GM23248 (cell line): ENCODE results near the gene MADCAM1. TPM values are rescaled to one million over a fixed set of nuclear protein-coding genes. Genes with fewer than 3 reads are reported as not detected.

Experiments
- DNase-seq: peaks from one replicate; pipeline ENCODE4 v3.0.0-alpha.2; 2015
- H2AFZ ChIP-seq: fragments of 200-600 bp; sonication (generic); 2 replicates; pipeline ENCODE4 v1.6.1; 2016; ENCODE audit warnings: antibody characterized with exemption
- H3F3A ChIP-seq: fragments of 200-600 bp; sonication (generic); 2 replicates; pipeline ENCODE4 v1.6.1; 2016; ENCODE audit warnings: mild to moderate bottlenecking, antibody characterized with exemption, mixed run types; ENCODE audit not compliant: insufficient read depth
- H3K27ac ChIP-seq: fragments of 200-600 bp; sonication (generic); 2 replicates; pipeline ENCODE4 v1.5.1; 2016; ENCODE audit warnings: mild to moderate bottlenecking
- H3K27me3 ChIP-seq: fragments of 200-600 bp; sonication (generic); replicated peaks from 2 replicates; pipeline ENCODE4 v1.6.1; 2016; ENCODE audit warnings: mild to moderate bottlenecking; ENCODE audit not compliant: insufficient read depth
- H3K36me3 ChIP-seq: fragments of 200-600 bp; sonication (generic); 2 replicates; pipeline ENCODE4 v1.6.1; 2016; ENCODE audit warnings: low read depth, mild to moderate bottlenecking
- H3K4me1 ChIP-seq: fragments of 200-600 bp; sonication (generic); 2 replicates; pipeline ENCODE4 v1.6.1; 2016; ENCODE audit warnings: mild to moderate bottlenecking; ENCODE audit not compliant: insufficient read depth
- H3K4me2 ChIP-seq: fragments of 200-600 bp; sonication (generic); one replicate; pipeline ENCODE4 v1.6.1; 2016; ENCODE audit warnings: mild to moderate bottlenecking; ENCODE audit not compliant: unreplicated experiment
- H3K4me3 ChIP-seq: fragments of 200-600 bp; sonication (generic); 2 replicates; pipeline ENCODE4 v1.5.1; 2016; ENCODE audit warnings: mild to moderate bottlenecking
- H3K79me2 ChIP-seq: fragments of 200-600 bp; sonication (generic); 2 replicates; pipeline ENCODE4 v1.6.1; 2016; ENCODE audit warnings: mild to moderate bottlenecking; ENCODE audit not compliant: insufficient read depth
- H3K9ac ChIP-seq: fragments of 200-600 bp; sonication (generic); 2 replicates; pipeline ENCODE4 v1.6.1; 2016; ENCODE audit warnings: mild to moderate bottlenecking
- H3K9me2 ChIP-seq: fragments of 200-600 bp; sonication (generic); 2 replicates; pipeline ENCODE4 v1.6.1; 2016; ENCODE audit warnings: mixed run types, mild to moderate bottlenecking, moderate library complexity; ENCODE audit not compliant: insufficient read depth
- H3K9me3 ChIP-seq: fragments of 200-600 bp; sonication (generic); one replicate; pipeline ENCODE4 v1.6.1; 2017; ENCODE audit warnings: low read depth
- H4K20me1 ChIP-seq: fragments of 200-600 bp; sonication (generic); 2 replicates; pipeline ENCODE4 v1.6.0; 2016; ENCODE audit not compliant: insufficient read depth
- EZH2 ChIP-seq: fragments of 200-600 bp; sonication (generic); IDR thresholded peaks from 2 replicates; pipeline ENCODE4 v1.6.1; 2018; ENCODE audit warnings: antibody characterized with exemption, mild to moderate bottlenecking; ENCODE audit not compliant: insufficient read depth, poor library complexity, severe bottlenecking
- EZH2phosphoT487 ChIP-seq: fragments of 200-600 bp; sonication (generic); IDR thresholded peaks from 2 replicates; pipeline ENCODE4 v1.6.1; 2018; ENCODE audit warnings: antibody characterized with exemption, moderate library complexity, mild to moderate bottlenecking, low read depth; ENCODE audit not compliant: insufficient read depth
- WGBS, 2 experiments: methylation state at CpG; one replicate each; pipeline ENCODE4 v1.1.6; 2015 to 2017; ENCODE audit warnings: low lambda C conversion rate in 2 of 2, low coverage in 1 of 2; ENCODE audit errors: missing lambda C conversion rate in 2 of 2; 5-methylcytosine and 5-hydroxymethylcytosine counted together
- in situ Hi-C: fragments of 300-500 bp; cut with MboI; formaldehyde crosslinking; loops from 2 replicates; pipeline ENCODE4 v1.15.0; 2020
- polyA plus RNA-seq: library from polyadenylated mRNA; unstranded; fragments of >200 nt; fragmentation: Nextera tagmentation; extraction: Ambion mirVana; gene quantifications from 2 replicates; pipeline ENCODE4 v1.2.1, GENCODE V29; 2016
- total RNA-seq: library from RNA; depleted of rRNA; stranded (reverse); fragments of >200 nt; shearing (Covaris generic); gene quantifications from 2 replicates; pipeline ENCODE4 v1.2.3, GENCODE V29; 2014

MADCAM1 gene
- total and polyA plus RNA-seq, 2 experiments from 2014 or later: 0.38 to 0.54 TPM

- Histone ChIP-seq H3K27ac (no peak overlapping the region), H3K36me3 (no peaks in the 10 kb centered on the region; the same call in 1 of the 2 replicates), H3K4me3 (no peak overlapping the region), H3K4me2 (no peak overlapping the region), H3K9me2 (no peaks in the 10 kb centered on the region), H3K27me3 (no peaks in the 10 kb centered on the region), H3K9me3 (no peaks in the 10 kb centered on the region), H2AFZ (no peak overlapping the region), H3K9ac (no peak overlapping the region), H3F3A (no peaks in the 10 kb centered on the region), H3K4me1 (peaks cover 7% of the 10 kb centered on the region), H3K79me2 (peaks cover 56% of the 10 kb centered on the region), H4K20me1 (no peaks in the 10 kb centered on the region)
- in situ Hi-C loops: no loop called here
- WGBS, 2 experiments: 90 to 91% methylated on average over 26 to 43 of the region's 55 CpGs
- no peak for DNase-seq
- TF ChIP-seq EZH2 (no peak), EZH2phosphoT487 (no peak)
Observed at GRCh38 chr19:536031-536880, 40.0 kb downstream of the MADCAM1 start.

- Histone ChIP-seq H3K4me3 (no peak overlapping the region), H3K4me1 (peaks cover 7% of the 10 kb centered on the region), H2AFZ (no peak overlapping the region), H3K36me3 (no peaks in the 10 kb centered on the region; the same call in 1 of the 2 replicates), H3K9ac (no peak overlapping the region), H3F3A (no peaks in the 10 kb centered on the region), H3K27ac (no peak overlapping the region), H4K20me1 (no peaks in the 10 kb centered on the region), H3K79me2 (peaks cover 53% of the 10 kb centered on the region), H3K27me3 (no peaks in the 10 kb centered on the region), H3K4me2 (no peak overlapping the region), H3K9me2 (no peaks in the 10 kb centered on the region), H3K9me3 (no peaks in the 10 kb centered on the region)
- DNase-seq: no peak
- TF ChIP-seq EZH2phosphoT487 (no peak), EZH2 (no peak)
- in situ Hi-C loops: no loop called here
- WGBS, 2 experiments: 93 to 96% methylated on average over 15 to 23 of the region's 26 CpGs
Observed at GRCh38 chr19:536881-537404, 40.7 kb downstream of the MADCAM1 start.

- peaks cover 3% of the 10 kb centered on the region for H3K4me1 ChIP-seq
- H3K4me2 ChIP-seq: no peak overlapping the region
- no peak overlapping the region for H3K4me3 ChIP-seq
- H4K20me1 ChIP-seq: no peaks in the 10 kb centered on the region
- H3K27me3 ChIP-seq: no peaks in the 10 kb centered on the region
- H2AFZ ChIP-seq: no peak overlapping the region
- H3K79me2 ChIP-seq: peaks cover 34% of the 10 kb centered on the region
- in situ Hi-C loops: no loop called here
- TF ChIP-seq EZH2 (no peak), EZH2phosphoT487 (no peak)
- no peaks in the 10 kb centered on the region for H3K9me2 ChIP-seq
- DNase-seq: no peak
- no peaks in the 10 kb centered on the region; the same call in 1 of the 2 replicates for H3K36me3 ChIP-seq
- no peaks in the 10 kb centered on the region for H3F3A ChIP-seq
- no peak overlapping the region for H3K27ac ChIP-seq
- no peaks in the 10 kb centered on the region for H3K9me3 ChIP-seq
- WGBS, 2 experiments: 89 to 90% methylated on average over 22 to 40 of the region's 40 CpGs
- no peak overlapping the region for H3K9ac ChIP-seq
Observed at GRCh38 chr19:538641-539428, 42.5 kb downstream of the MADCAM1 start.

- H3K9me2 ChIP-seq: no peaks in the 10 kb centered on the region
- no peak overlapping the region for H3K4me3 ChIP-seq
- no peaks in the 10 kb centered on the region for H3K9me3 ChIP-seq
- no peak overlapping the region for H3K9ac ChIP-seq
- H3K4me1 ChIP-seq: no peaks in the 10 kb centered on the region
- 87 to 90% methylated on average over 25 to 30 of the region's 30 CpGs for WGBS, 2 experiments
- DNase-seq: no peak
- H2AFZ ChIP-seq: no peak overlapping the region
- no peak overlapping the region for H3K4me2 ChIP-seq
- H3K27ac ChIP-seq: no peak overlapping the region
- H3F3A ChIP-seq: no peaks in the 10 kb centered on the region
- no peaks in the 10 kb centered on the region for H3K27me3 ChIP-seq
- H3K36me3 ChIP-seq: no peaks in the 10 kb centered on the region; the same call in 1 of the 2 replicates
- no peak for TF ChIP-seq EZH2phosphoT487
- no peak for TF ChIP-seq EZH2
- in situ Hi-C loops: no loop called here
- peaks cover 29% of the 10 kb centered on the region for H3K79me2 ChIP-seq
- H4K20me1 ChIP-seq: no peaks in the 10 kb centered on the region
Observed at GRCh38 chr19:539429-540030, 43.2 kb downstream of the MADCAM1 start.
